Smooth muscle cell (in vitro differentiated cells): Measurements from ENCODE around the gene FEM1C. TPM values are rescaled to one million over a fixed set of nuclear protein-coding genes. Genes with fewer than 3 reads are reported as not detected.

Source experiments
- DNase-seq: peaks from one replicate; lab custom pipeline; 2025; ENCODE audit not compliant: unreplicated experiment; lab: John Stamatoyannopoulos, UW
- H2AFZ ChIP-seq: fragments of 200-600 bp; sonication (generic); 2 replicates; pipeline ENCODE4 v1.6.0; 2016; ENCODE audit warnings: antibody characterized with exemption, low read depth, mild to moderate bottlenecking
- H3F3A ChIP-seq: fragments of 200-600 bp; sonication (generic); 2 replicates; pipeline ENCODE4 v1.6.0; 2017; ENCODE audit warnings: antibody characterized with exemption, low read depth
- H3K27ac ChIP-seq: fragments of 200-600 bp; sonication (generic); 2 replicates; pipeline ENCODE4 v1.5.1; 2016; ENCODE audit warnings: low read depth, mild to moderate bottlenecking
- H3K27me3 ChIP-seq: fragments of 200-600 bp; sonication (generic); 2 replicates; pipeline ENCODE4 v1.6.1; 2016; ENCODE audit warnings: low read depth, mild to moderate bottlenecking
- H3K36me3 ChIP-seq: fragments of 200-600 bp; sonication (generic); 2 replicates; pipeline ENCODE4 v1.5.1; 2016; ENCODE audit warnings: low read depth
- H3K4me1 ChIP-seq: fragments of 200-600 bp; sonication (generic); 2 replicates; pipeline ENCODE4 v1.5.1; 2016; ENCODE audit warnings: low read depth
- H3K4me2 ChIP-seq: fragments of 200-600 bp; sonication (generic); 2 replicates; pipeline ENCODE4 v1.6.0; 2016; ENCODE audit warnings: mild to moderate bottlenecking
- H3K4me3 ChIP-seq: fragments of 200-600 bp; sonication (generic); 2 replicates; pipeline ENCODE4 v1.5.1; 2016; ENCODE audit warnings: mild to moderate bottlenecking
- H3K79me2 ChIP-seq: fragments of 200-600 bp; sonication (generic); 2 replicates; pipeline ENCODE4 v1.6.0; 2016; ENCODE audit warnings: low read depth, mild to moderate bottlenecking
- H3K9ac ChIP-seq: fragments of 200-600 bp; sonication (generic); 2 replicates; pipeline ENCODE4 v1.6.0; 2016; ENCODE audit warnings: low read depth
- H3K9me3 ChIP-seq: fragments of 200-600 bp; sonication (generic); replicated peaks from 2 replicates; pipeline ENCODE4 v1.5.1; 2016; ENCODE audit warnings: low read depth
- H4K20me1 ChIP-seq: fragments of 200-600 bp; sonication (generic); 2 replicates; pipeline ENCODE4 v1.6.0; 2016; ENCODE audit warnings: low read depth
- WGBS: methylation state at CpG from one replicate; pipeline ENCODE4 v1.1.7; 2016; ENCODE audit warnings: low lambda C conversion rate; 5-methylcytosine and 5-hydroxymethylcytosine counted together
- polyA plus RNA-seq: library from polyadenylated mRNA; unstranded; fragments of >200 nt; fragmentation: Nextera tagmentation; extraction: Ambion mirVana; gene quantifications from 2 replicates; pipeline ENCODE4 v1.2.1, GENCODE V29; 2016
- total RNA-seq: library from RNA; depleted of rRNA; stranded (reverse); fragments of >200 nt; gene quantifications from 2 replicates; pipeline ENCODE4 v1.2.3, GENCODE V29; 2014
- TF ChIP-seq, protein P1 (sequence below): fragments of 200-600 bp; sonication (generic); IDR thresholded peaks from 2 replicates; pipeline ENCODE4 v1.5.1; 2017; ENCODE audit warnings: borderline replicate concordance, mild to moderate bottlenecking, antibody characterized with exemption; ENCODE audit not compliant: insufficient read depth, poor library complexity, severe bottlenecking

Gene FEM1C
- total and polyA plus RNA-seq, 2 experiments from 2014 or later = 5.9 to 31.7 TPM

DNA sequence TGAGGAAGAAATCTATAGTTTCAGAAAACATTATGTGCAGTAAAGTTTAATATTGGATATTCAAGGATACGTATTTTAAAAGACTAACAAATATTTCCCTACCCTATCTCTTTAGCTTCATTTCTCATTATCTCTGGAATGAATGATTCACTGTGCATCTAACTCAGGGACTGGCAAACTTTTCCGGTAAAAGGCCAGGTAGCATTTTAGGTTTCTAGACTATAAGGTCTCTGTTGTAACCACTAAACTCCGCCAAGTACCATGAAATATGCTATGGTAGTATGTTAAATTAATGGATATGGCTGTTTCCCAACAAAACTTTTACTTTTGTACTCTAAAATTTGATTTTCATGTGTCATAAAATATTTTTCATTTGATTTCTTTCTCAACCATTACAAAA is 13.2 kb downstream of the FEM1C start:
- Histone ChIP-seq H3K9ac (no peak overlapping the region), H3K27me3 (no peaks in the 10 kb centered on the region), H3K4me3 (no peak overlapping the region), H4K20me1 (peaks cover 99% of the 10 kb centered on the region), H3K4me1 (peaks cover 23% of the 10 kb centered on the region), H3K79me2 (peaks cover 97% of the 10 kb centered on the region), H3K9me3 (no peaks in the 10 kb centered on the region), H3K27ac (peak overlapping the region; percentile 13), H3F3A (no peaks in the 10 kb centered on the region), H2AFZ (no peak overlapping the region), H3K36me3 (no peaks in the 10 kb centered on the region), H3K4me2 (peak overlapping the region; percentile 38)
- TF ChIP-seq, protein P1, sequence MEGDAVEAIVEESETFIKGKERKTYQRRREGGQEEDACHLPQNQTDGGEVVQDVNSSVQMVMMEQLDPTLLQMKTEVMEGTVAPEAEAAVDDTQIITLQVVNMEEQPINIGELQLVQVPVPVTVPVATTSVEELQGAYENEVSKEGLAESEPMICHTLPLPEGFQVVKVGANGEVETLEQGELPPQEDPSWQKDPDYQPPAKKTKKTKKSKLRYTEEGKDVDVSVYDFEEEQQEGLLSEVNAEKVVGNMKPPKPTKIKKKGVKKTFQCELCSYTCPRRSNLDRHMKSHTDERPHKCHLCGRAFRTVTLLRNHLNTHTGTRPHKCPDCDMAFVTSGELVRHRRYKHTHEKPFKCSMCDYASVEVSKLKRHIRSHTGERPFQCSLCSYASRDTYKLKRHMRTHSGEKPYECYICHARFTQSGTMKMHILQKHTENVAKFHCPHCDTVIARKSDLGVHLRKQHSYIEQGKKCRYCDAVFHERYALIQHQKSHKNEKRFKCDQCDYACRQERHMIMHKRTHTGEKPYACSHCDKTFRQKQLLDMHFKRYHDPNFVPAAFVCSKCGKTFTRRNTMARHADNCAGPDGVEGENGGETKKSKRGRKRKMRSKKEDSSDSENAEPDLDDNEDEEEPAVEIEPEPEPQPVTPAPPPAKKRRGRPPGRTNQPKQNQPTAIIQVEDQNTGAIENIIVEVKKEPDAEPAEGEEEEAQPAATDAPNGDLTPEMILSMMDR = no peak
- 81% methylated on average over 3 of the region's 3 CpGs for WGBS
- no peak for DNase-seq

DNA sequence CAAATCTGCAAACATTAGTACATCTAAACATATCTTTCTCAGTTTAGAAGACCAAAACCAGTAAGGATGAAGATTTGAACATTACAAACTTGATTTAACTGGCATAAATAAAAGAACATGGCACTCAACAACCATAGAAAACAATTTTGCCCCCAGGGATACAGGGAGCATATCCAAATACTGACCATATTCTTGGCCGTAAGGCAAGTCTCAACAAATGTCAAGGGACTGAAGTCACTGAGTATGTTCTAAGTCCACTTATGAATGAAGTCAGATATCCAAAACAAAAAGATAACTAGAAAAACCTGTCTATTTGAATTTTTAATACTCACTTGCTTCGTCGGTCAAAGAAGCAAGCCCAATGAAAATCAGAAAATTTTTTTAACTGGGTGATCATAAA is 14.1 kb downstream of the FEM1C start:
- no peak for DNase-seq
- Histone ChIP-seq H3K4me1 (peaks cover 23% of the 10 kb centered on the region), H3K9ac (no peak overlapping the region), H3K27me3 (no peaks in the 10 kb centered on the region), H3K36me3 (no peaks in the 10 kb centered on the region), H2AFZ (no peak overlapping the region), H3K4me2 (peak overlapping the region; percentile 38), H3K9me3 (no peaks in the 10 kb centered on the region), H3K4me3 (no peak overlapping the region), H3F3A (no peaks in the 10 kb centered on the region), H3K27ac (no peak overlapping the region), H4K20me1 (peaks cover 99% of the 10 kb centered on the region), H3K79me2 (peaks cover 96% of the 10 kb centered on the region)
- WGBS = 75% methylated on average over 3 of the region's 3 CpGs
- TF ChIP-seq, protein P1 = no peak

DNA sequence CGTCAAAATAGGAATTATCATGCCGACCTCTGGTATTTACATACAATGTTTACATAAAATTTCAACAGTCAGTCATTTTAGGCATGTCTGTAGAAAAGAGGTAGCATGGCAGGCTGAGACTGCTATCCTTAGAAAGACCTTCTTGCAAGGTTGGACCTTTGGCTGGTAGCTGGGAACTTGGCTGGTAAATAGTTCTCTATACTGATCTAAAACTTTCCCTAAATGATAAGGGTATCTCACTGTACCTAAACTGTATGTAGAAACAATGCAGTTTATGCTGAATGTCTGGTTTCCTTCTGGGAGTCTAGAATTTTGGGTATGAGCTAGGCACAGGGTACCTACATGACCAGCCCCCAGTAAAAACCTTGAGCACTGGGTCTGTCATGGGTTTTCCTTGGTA is 18.0 kb downstream of the FEM1C start:
- Histone ChIP-seq H3K27ac (no peak overlapping the region), H3K4me1 (peaks cover 14% of the 10 kb centered on the region), H3K9ac (no peak overlapping the region), H3K4me3 (no peak overlapping the region), H3K4me2 (no peak overlapping the region), H3K79me2 (peaks cover 70% of the 10 kb centered on the region), H2AFZ (no peak overlapping the region), H4K20me1 (peaks cover 98% of the 10 kb centered on the region), H3K27me3 (no peaks in the 10 kb centered on the region), H3K9me3 (no peaks in the 10 kb centered on the region), H3F3A (no peaks in the 10 kb centered on the region), H3K36me3 (peaks cover 12% of the 10 kb centered on the region)
- DNase-seq = no peak
- 97% methylated on average over 2 of the region's 2 CpGs for WGBS
- TF ChIP-seq, protein P1 = no peak

DNA sequence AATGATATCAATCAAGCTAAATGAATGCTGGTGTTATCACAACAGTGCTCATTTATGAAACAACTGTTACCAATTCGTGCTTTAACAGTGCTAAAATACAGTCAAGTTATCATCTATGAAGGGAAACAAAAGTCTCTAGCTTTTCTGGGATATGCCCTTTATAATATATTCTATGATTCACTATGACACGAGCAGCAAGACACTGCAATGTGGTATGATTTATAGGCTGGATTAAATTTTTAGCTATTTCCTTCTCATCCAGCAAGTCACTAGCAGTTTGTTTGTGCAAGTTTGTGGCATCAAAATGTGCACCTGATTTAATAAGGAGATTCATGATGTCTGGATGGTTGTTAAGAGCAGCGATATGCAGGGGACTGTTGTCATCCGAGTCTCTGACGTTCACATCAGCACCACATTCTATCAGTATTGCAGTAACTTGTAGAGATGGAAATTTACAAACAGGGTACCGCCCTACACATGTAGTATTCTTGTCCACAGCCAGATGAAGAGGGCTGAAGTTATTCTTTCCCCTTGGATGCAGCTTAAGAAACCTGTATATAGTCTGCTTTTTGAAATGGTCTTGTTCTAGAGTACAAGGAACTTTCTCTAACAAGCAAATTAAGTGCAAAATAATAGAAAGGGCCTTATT is 20.3 kb downstream of the FEM1C start:
- DNase-seq = no peak
- Histone ChIP-seq H3K27me3 (no peaks in the 10 kb centered on the region), H2AFZ (no peak overlapping the region), H3K9ac (no peak overlapping the region), H3K79me2 (peaks cover 47% of the 10 kb centered on the region), H3K4me1 (no peaks in the 10 kb centered on the region), H3K9me3 (no peaks in the 10 kb centered on the region), H4K20me1 (peaks cover 91% of the 10 kb centered on the region), H3K4me2 (no peak overlapping the region), H3K4me3 (no peak overlapping the region), H3F3A (no peaks in the 10 kb centered on the region), H3K36me3 (peaks cover 12% of the 10 kb centered on the region), H3K27ac (no peak overlapping the region)
- TF ChIP-seq, protein P1 = no peak
- WGBS = 94% methylated on average over 6 of the region's 6 CpGs
